GM12873 (cell line): Measurements from ENCODE around the gene MCM9.

Experiments used
- TF ChIP-seq, protein P1 (sequence below): IDR thresholded peaks from 2 replicates; pipeline ENCODE4 v1.5.1; 2012; ENCODE audit warnings: low read depth, mild to moderate bottlenecking, moderate library complexity, low read length, control low read depth; ENCODE audit not compliant: insufficient read depth; ENCODE audit errors: missing control alignments

MCM9 gene

DNA sequence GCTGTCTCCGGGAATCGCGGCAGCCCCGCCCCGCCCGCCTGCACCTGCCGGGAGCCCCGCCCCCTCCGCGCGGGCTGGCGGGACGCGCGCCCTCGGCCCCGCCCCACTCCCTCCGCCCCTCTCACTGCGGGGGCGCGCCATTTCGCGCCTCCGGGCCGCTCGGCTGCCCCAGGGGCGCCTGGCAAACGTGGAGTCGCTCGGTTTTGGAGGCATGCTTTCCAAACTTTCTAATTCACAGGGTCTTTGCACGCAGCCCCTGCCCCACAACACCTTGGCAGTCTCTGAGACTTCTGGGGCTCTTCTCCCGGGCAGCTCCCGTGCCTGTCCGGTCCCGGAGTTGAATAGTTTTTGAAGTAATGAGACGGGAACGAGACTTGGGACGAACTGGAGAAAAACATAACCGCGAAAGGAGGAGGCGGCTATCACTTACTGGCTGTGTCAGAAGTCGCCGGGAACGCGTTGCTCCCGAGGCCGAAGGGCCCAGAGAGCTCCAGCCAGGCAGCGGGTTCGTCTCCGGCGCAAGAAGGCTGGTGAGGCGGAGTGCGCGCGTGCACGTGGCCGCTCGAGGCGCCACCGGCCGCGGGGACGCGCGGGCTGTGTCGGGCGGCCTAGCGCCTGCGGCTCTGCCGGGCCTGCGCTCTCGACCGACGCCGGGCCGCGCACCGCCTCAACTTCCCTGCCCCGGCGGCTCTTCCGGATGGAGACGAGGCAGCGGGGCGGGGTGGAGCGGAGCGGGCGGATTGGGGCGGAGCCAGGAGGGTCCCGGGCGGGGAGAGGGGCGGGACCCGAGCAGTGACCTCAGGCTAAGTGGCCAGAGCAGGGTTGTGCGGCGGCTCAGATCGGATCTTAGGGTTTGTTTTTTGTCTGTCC lies at the start of gene MCM9:
TSS of gene MCM9 (minus strand) at position 699 of the 870 bp plus-strand sequence. CDS start 3,436 bp downstream, outside the sequence.
- TF ChIP-seq, protein P1, sequence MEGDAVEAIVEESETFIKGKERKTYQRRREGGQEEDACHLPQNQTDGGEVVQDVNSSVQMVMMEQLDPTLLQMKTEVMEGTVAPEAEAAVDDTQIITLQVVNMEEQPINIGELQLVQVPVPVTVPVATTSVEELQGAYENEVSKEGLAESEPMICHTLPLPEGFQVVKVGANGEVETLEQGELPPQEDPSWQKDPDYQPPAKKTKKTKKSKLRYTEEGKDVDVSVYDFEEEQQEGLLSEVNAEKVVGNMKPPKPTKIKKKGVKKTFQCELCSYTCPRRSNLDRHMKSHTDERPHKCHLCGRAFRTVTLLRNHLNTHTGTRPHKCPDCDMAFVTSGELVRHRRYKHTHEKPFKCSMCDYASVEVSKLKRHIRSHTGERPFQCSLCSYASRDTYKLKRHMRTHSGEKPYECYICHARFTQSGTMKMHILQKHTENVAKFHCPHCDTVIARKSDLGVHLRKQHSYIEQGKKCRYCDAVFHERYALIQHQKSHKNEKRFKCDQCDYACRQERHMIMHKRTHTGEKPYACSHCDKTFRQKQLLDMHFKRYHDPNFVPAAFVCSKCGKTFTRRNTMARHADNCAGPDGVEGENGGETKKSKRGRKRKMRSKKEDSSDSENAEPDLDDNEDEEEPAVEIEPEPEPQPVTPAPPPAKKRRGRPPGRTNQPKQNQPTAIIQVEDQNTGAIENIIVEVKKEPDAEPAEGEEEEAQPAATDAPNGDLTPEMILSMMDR, result no peak

DNA sequence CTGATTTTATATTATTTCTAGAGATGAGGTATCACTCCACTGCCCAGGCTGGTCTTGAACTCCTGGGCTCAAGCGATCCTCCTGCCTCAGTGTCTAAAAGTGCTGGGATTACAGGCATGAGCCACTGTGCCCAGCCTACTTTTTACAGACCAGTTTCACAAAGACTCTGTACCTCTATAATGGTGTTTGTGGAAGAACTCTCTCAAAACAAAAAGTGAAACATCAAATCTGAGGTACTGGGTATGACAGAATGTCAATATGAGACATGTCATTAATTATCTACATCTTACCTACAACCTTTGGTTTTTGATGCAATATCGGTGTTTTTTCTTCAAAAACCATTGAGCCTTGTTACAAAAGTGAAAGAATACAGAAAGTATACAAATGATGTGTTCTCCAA lies 49.4 kb upstream of the MCM9 start:
- TF ChIP-seq, protein P1, result no peak

DNA sequence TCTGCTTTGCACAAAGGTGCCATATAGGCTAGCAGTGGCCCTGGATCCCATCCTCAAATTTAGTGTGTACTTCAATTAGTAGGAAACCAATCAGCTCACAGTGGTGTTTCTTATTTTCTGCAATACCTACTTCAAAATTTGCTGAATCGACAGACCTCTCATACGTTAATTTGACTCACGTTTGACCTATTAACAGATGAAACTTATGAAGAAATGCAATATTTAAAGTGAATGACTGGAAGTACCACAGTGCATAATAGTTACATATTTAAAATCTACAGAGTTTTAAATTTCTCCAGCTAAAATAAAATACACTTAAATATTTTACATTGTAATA lies 47.6 kb upstream of the MCM9 start:
- TF ChIP-seq, protein P1, result no peak

DNA sequence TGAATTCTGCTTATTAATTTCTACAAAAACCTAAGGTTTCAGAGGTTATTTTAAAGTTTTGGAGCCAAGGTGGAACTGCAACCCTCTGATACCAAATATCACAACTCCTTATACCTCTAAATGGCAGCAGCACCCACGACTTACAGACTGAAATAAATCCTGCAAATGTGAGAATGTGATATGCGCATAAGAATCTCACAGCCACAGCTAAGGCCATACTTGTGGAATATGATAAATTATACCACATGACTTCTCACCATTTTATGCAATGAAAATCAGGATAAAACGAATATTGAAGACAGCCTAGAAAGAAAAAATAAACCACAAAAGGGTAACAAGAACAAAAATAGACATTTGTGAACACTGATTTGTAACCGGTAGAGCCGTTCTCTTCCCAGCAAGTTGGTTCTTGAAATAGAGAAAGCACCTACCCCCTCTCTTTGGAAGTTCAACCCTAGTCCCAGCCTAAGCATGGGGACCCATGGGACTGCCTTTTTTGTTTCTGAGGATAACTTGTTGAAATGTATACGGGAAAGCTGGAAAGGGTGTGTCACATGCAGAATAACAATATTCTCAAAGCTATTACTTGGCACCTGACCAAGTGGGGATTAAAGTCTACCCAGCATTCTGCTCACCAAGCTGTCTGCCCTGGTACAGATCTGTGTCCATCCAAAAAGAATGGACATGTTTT lies 47.1 kb upstream of the MCM9 start:
- TF ChIP-seq, protein P1, result no peak

- TF ChIP-seq, protein P1, result no peak
Observed at GRCh38 chr6:118980063-118980462, 45.1 kb upstream of the MCM9 start.

GRCh38 chr6:118974790-118975189 lies 39.8 kb upstream of the MCM9 start:
- TF ChIP-seq, protein P1, result no peak

DNA sequence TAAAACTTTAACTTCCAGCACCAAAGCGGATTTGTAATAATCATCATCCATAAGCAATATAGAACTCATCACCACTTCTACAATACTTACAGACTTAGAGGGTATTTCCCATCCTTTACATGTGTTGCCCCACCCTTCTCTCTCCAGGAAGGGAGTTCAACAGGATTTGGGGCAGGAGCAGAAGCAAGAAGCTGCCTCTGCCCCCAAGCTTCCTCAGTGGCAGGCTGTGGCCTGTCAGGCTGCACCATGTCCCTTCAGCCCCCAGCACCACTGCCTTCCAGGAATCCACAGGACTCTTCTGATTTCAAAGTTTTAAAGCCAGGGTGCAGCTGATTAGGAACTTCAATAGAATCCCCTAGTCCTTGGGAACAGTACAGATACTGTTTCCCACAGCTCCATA lies 36.7 kb upstream of the MCM9 start:
- TF ChIP-seq, protein P1, result no peak
